Activated CD4-positive, CD25-positive, alpha-beta regulatory T cell treated with anti-CD3 and anti-CD28 coated beads, Interleukin-2, amount 50 U/mL, for 16 hours (primary cell): Measurements from ENCODE around the gene GEMIN7.
"Not testable (repeated sequence)": the region's sequence is repeated elsewhere in the genome, so short reads cannot be mapped to it uniquely, and the experiment has no call there.

ENCODE experiments used
- DNase-seq: peaks from one replicate; pipeline ENCODE4 v3.0.0-alpha.2; 2020; ENCODE audit warnings: low read depth, low spot score

Gene GEMIN7

GRCh38 chr19:45104658-45105349 is 25.7 kb downstream of the GEMIN7 start:
- no peak for DNase-seq

GRCh38 chr19:45106363-45106762 is 27.3 kb downstream of the GEMIN7 start:
- not testable (repeated sequence) for DNase-seq

- no peak for DNase-seq
These were observed 28.6 kb downstream of the GEMIN7 start for GRCh38 chr19:45107621-45108150.

GRCh38 chr19:45110851-45111266 is 31.8 kb downstream of the GEMIN7 start:
- DNase-seq = no peak

- no peak for DNase-seq
These were observed 33.2 kb downstream of the GEMIN7 start for GRCh38 chr19:45112111-45112827.

GRCh38 chr19:45113628-45114027 is 34.6 kb downstream of the GEMIN7 start:
- DNase-seq = no peak

- no peak for DNase-seq
These were observed 35.1 kb downstream of the GEMIN7 start for GRCh38 chr19:45114116-45114515.

- no peak for DNase-seq
These were observed 37.0 kb downstream of the GEMIN7 start for GRCh38 chr19:45115809-45116615.

GRCh38 chr19:45117167-45117594 is 38.1 kb downstream of the GEMIN7 start:
- no peak for DNase-seq

- no peak for DNase-seq
These were observed 38.6 kb downstream of the GEMIN7 start for GRCh38 chr19:45117671-45118070.

GRCh38 chr19:45118106-45118505 is 39.0 kb downstream of the GEMIN7 start:
- no peak for DNase-seq

GRCh38 chr19:45118591-45119355 is 39.7 kb downstream of the GEMIN7 start:
- DNase-seq = not testable (repeated sequence)

- DNase-seq = no peak
These were observed 40.5 kb downstream of the GEMIN7 start for GRCh38 chr19:45119582-45119981.

- DNase-seq = no peak
These were observed 42.8 kb downstream of the GEMIN7 start for GRCh38 chr19:45121827-45122345.

GRCh38 chr19:45122832-45123231 is 43.8 kb downstream of the GEMIN7 start:
- no peak for DNase-seq

GRCh38 chr19:45123440-45123850 is 44.4 kb downstream of the GEMIN7 start:
- DNase-seq = no peak

- DNase-seq = no peak
These were observed 45.0 kb downstream of the GEMIN7 start for GRCh38 chr19:45124021-45124420.

- DNase-seq = no peak
These were observed 46.3 kb downstream of the GEMIN7 start for GRCh38 chr19:45125360-45125759.

- DNase-seq = peak; percentile 26
These were observed 47.0 kb downstream of the GEMIN7 start for GRCh38 chr19:45125975-45126493.

GRCh38 chr19:45126654-45127053 is 47.6 kb downstream of the GEMIN7 start:
- DNase-seq = no peak

GRCh38 chr19:45128146-45128545 is 49.1 kb downstream of the GEMIN7 start:
- no peak for DNase-seq
